Measurements from ENCODE around the gene ZKSCAN8.
A peak's percentile ranks its signal among the peaks of the same experiment; 100 is the strongest.
"Not testable (repeated sequence)": the region's sequence is repeated elsewhere in the genome, so short reads cannot be mapped to it uniquely, and the experiment has no call there.

Gene ZKSCAN8

DNA sequence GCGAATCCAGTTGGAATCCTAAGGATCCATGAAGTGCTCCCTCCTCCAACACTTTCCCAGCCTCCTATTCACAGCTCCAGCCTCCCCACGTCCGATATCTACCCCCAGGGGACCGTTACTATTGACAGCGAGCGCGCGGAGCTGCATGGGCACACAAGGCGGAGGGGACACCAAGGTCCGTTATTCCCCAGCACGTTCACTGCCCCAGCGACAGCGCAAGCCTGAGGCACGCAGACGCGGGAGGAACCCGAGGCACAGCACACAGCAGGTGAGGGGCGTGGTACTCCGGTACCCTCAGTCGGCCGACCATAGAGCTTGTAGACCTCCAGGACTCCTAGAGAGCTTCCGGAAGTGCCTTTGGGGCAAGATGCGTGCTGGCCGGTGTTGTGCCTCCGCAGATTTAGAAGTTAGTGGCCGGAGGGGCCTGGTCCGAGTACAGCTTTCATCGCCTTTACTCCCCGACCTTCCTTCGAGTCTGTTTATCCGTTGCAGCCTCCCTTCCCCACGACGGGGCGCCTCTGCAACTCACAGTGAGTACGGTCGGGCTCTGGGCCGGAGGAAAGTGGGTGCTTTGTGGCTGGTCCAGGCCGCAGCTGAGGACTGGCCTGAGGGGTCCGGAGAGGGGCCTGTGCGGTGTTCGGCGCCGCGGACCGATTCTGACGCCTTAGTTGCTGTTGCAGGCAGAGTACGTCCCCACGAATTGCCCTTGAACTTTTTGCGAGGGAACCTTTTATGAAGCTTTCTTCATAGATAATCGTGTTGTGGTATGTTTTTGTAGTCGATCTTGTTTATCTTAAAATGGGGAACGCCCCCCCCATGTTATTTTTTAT is at the start of gene ZKSCAN8:
TSS of gene ZKSCAN8 (plus strand) at position 384 of the 830 bp plus-strand sequence. CDS start 6,525 bp downstream, outside the sequence.
- peak; percentile 89 for DNase-seq (ENCODE audit: low read depth, low spot score)
- in situ Hi-C loops (cut with HindIII; ENCODE audit: low sequenced_read_pairs) = no loop called here
- peak within 1 kb of the TSS; percentile 83 for H3K4me3 ChIP-seq (ENCODE audit: low read depth, low read length)
- TF ChIP-seq, protein P1, sequence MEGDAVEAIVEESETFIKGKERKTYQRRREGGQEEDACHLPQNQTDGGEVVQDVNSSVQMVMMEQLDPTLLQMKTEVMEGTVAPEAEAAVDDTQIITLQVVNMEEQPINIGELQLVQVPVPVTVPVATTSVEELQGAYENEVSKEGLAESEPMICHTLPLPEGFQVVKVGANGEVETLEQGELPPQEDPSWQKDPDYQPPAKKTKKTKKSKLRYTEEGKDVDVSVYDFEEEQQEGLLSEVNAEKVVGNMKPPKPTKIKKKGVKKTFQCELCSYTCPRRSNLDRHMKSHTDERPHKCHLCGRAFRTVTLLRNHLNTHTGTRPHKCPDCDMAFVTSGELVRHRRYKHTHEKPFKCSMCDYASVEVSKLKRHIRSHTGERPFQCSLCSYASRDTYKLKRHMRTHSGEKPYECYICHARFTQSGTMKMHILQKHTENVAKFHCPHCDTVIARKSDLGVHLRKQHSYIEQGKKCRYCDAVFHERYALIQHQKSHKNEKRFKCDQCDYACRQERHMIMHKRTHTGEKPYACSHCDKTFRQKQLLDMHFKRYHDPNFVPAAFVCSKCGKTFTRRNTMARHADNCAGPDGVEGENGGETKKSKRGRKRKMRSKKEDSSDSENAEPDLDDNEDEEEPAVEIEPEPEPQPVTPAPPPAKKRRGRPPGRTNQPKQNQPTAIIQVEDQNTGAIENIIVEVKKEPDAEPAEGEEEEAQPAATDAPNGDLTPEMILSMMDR (IDR thresholded peaks at IDR 0.05; ENCODE audit: low read depth, low read length) = no peak

DNA sequence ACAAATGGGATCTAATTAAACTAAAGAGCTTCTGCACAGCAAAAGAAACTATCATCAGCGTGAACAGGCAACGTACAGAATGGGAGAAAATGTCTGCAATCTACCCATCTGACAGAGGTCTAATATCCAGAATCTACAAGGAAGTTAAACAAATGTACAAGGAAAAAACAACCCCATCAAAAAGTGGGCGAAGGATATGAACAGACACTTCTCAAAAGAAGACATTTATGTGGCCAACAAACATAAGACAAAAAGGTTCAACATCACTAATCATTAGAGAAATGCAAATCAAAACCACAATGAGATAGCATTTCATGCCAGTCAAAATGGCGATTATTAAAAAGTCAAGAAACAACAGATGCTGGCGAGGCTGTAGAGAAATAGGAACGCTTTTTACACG is 39.5 kb upstream of the ZKSCAN8 start:
- DNase-seq (ENCODE audit: low read depth, low spot score); H3K4me3 ChIP-seq (ENCODE audit: low read depth, low read length); in situ Hi-C loops (cut with HindIII; ENCODE audit: low sequenced_read_pairs): not testable (repeated sequence)

DNA sequence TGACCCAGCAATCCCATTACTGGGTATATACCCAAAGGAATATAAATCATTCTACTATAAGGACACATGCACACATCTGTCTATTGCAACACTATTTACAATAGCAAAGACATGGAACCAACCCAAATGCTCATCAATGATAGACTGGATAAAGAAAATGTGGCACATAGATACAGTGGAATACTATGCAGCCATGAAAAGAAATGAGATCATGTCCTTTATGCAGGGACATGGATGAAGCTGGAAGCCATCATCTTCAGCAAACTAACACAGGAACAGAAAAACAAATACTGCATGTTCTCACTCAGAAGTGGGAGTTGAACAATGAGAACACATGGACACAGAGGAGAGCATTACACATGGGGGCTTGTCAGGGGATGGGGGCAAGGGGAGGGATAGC is 39.0 kb upstream of the ZKSCAN8 start:
- DNase-seq (ENCODE audit: low read depth, low spot score); in situ Hi-C loops (cut with HindIII; ENCODE audit: low sequenced_read_pairs); H3K4me3 ChIP-seq (ENCODE audit: low read depth, low read length): not testable (repeated sequence)

DNA sequence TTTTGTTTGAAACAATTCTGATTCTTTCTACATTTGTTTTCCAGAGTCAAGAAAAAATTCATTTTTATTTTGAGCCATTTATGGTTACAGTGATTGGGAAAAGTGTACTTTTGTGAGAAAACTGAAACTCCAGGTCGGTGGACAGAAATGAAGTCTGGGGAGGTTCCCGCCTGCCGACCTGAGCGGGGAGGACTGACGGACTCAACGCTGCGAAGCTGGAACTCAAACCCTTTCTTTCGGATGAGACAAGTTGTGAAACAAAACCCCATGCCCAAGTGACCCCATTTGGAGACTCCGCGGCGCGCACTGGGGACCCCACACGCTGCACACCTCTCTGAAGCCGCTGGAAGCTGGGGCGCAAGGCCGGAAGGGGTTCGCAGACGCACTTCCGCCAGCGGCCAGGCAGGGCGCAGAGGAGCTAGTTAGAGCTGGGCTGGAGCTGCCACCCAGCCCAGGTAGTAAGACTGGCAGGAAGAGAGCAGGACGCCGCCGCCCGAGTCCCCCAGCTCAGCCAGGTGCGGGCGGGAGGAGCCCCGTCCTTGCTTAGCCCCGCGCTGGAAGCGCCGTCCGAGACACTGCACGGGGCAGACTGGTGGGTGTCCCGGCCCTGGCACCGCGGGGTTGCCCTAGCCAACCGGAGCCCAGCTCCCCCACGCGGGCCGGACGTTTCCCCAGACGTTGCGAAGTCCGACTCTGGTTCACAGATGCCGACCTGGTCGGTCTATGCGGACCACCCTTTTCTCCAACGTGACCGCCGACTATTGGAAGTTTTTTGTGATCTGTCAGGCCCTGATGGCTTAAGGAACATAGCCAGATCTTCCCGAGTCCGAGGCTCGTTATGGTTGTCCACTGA is 37.1 kb upstream of the ZKSCAN8 start:
- TF ChIP-seq, protein P1 (IDR thresholded peaks at IDR 0.05; ENCODE audit: low read depth, low read length) = peak; percentile 69
- in situ Hi-C loops (cut with HindIII; ENCODE audit: low sequenced_read_pairs) = no loop called here
- peak; percentile 79 for DNase-seq (ENCODE audit: low read depth, low spot score)
- H3K4me3 ChIP-seq (ENCODE audit: low read depth, low read length) = peak overlapping the region; percentile 68

DNA sequence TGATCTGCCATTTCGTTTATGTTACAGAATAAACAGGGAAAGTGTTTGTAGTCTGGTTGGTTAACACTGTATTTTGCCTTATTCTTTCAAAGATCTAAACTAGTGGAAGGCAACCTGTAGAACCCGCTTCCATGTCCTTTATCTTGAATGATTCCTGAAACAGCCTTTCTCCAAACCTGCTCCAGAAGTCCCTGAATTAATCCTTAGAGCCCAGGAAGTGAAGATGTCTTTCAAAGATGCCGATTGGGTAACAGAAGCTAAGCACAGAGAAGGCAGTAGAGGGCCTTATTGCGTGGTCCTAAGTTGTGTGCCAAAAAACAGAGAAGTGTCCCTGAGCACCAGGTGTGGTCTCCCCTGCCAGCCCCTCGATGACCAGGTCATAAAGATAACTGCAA is 36.4 kb upstream of the ZKSCAN8 start:
- no peak for DNase-seq (ENCODE audit: low read depth, low spot score)
- in situ Hi-C loops (cut with HindIII; ENCODE audit: low sequenced_read_pairs) = no loop called here
- H3K4me3 ChIP-seq (ENCODE audit: low read depth, low read length) = peak overlapping the region; percentile 68
- TF ChIP-seq, protein P1 (IDR thresholded peaks at IDR 0.05; ENCODE audit: low read depth, low read length) = no peak

DNA sequence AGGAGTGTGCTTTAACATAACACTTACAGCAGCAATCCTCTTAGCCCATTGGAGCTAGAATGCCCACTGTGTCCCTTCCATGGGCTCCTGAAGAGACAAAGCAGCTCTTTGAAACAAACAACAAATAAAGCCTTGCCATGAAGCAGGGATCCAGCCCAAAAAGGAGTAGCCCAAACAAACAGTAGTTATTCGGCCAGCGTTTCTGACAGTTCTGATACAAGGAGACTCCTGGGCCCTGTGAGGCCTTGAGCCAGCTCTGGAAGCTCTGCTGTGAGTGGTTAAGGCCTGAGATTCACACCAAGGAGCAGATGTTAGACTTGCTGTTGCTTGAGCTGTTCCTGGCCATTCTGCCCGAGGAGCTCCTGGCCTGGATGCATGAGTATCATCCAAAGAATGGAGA is 34.2 kb upstream of the ZKSCAN8 start:
- DNase-seq (ENCODE audit: low read depth, low spot score) = no peak
- no peak overlapping the region for H3K4me3 ChIP-seq (ENCODE audit: low read depth, low read length)
- in situ Hi-C loops (cut with HindIII; ENCODE audit: low sequenced_read_pairs) = no loop called here
- TF ChIP-seq, protein P1 (IDR thresholded peaks at IDR 0.05; ENCODE audit: low read depth, low read length) = no peak

DNA sequence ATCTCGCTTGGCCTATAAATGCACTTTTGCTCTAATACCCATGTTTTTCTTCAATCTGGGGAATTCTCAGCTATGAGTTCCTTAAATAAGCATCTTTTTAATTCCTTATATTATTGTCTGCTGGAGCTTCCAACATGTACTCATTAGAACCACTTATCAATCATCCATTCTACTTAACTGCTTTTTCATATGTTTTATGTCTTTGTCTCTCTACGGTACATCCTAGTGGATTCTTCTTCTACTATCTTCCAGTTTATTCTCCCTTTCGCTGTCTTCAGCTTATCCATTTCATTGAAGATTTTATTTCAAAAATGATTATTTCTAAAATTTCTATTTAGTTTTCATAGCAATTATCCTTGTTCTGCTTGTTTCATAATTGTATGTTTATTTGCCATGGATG is 29.7 kb upstream of the ZKSCAN8 start:
- TF ChIP-seq, protein P1 (IDR thresholded peaks at IDR 0.05; ENCODE audit: low read depth, low read length) = no peak
- DNase-seq (ENCODE audit: low read depth, low spot score) = no peak
- in situ Hi-C loops (cut with HindIII; ENCODE audit: low sequenced_read_pairs) = no loop called here
- H3K4me3 ChIP-seq (ENCODE audit: low read depth, low read length) = no peak overlapping the region

Data from astrocyte of the spinal cord (primary cell).